ENCODE measurements around the gene DNAJC19. TPM values are rescaled to one million over a fixed set of nuclear protein-coding genes. Genes with fewer than 3 reads are reported as not detected.

DNAJC19 gene
- total RNA-seq, 4 donors from 2014 or later: 13.5 to 25.2 (median 20.6) TPM

DNA sequence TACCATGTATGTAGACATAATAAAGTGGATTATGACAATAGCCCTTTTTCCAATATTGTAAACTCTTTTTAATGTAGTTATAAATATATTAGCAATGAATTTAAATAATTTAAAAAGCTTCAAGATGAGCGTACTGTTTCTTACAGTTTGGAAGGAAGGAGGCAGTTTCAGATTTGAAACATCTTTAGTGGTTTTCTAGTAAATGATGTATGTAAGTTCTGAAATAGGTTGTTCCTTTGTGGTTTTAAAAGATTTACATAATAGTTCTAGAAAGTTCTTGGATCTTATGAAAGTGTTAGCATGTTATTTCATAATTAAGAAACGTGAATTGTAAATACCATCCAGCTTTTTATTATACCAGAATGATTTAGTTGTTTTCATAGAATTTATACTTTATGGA is 16.0 kb downstream of the DNAJC19 start:
- TF ChIP-seq, protein P1, sequence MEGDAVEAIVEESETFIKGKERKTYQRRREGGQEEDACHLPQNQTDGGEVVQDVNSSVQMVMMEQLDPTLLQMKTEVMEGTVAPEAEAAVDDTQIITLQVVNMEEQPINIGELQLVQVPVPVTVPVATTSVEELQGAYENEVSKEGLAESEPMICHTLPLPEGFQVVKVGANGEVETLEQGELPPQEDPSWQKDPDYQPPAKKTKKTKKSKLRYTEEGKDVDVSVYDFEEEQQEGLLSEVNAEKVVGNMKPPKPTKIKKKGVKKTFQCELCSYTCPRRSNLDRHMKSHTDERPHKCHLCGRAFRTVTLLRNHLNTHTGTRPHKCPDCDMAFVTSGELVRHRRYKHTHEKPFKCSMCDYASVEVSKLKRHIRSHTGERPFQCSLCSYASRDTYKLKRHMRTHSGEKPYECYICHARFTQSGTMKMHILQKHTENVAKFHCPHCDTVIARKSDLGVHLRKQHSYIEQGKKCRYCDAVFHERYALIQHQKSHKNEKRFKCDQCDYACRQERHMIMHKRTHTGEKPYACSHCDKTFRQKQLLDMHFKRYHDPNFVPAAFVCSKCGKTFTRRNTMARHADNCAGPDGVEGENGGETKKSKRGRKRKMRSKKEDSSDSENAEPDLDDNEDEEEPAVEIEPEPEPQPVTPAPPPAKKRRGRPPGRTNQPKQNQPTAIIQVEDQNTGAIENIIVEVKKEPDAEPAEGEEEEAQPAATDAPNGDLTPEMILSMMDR (IDR thresholded peaks at IDR 0.05): no peak
- TF ChIP-seq POLR2A (IDR thresholded peaks at IDR 0.05): no peak
- WGBS, 2 donors: 83 to 84% methylated on average over 2 of the region's 2 CpGs
- no peak overlapping the region for H3K4me3 ChIP-seq (ENCODE audit: low read depth, poor library complexity, severe bottlenecking)
- intact Hi-C loops (cut with DNase I; ENCODE audit: low total_unique reads): no loop called here
- DNase-seq (ENCODE audit: low spot score in 2 of 2): no peak

DNA sequence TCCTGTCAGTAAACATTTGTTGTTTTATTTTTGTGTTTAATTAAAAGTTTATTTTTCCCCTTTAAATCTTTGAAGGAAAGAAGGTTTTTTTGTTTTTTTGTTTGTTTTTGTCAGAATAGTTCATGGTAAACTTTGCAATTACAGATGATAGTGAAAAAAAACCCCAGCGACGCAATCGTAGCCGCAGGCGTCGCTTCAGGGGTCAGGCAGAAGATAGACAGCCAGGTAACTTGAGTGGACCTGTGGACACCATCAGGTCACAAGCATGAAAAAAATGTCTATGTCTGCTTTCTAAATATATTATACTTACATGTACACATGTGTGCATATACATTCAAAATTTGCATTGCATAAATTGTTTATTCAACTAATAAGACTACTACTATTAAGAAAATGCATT is 18.6 kb downstream of the DNAJC19 start:
- intact Hi-C loops (cut with DNase I; ENCODE audit: low total_unique reads): no loop called here
- no peak overlapping the region for H3K4me3 ChIP-seq (ENCODE audit: low read depth, poor library complexity, severe bottlenecking)
- 95 to 97% methylated on average over 6 of the region's 6 CpGs for WGBS, 2 donors
- TF ChIP-seq, protein P1 (IDR thresholded peaks at IDR 0.05): no peak
- no peak for TF ChIP-seq POLR2A (IDR thresholded peaks at IDR 0.05)
- no peak for DNase-seq (ENCODE audit: low spot score in 2 of 2)

DNA sequence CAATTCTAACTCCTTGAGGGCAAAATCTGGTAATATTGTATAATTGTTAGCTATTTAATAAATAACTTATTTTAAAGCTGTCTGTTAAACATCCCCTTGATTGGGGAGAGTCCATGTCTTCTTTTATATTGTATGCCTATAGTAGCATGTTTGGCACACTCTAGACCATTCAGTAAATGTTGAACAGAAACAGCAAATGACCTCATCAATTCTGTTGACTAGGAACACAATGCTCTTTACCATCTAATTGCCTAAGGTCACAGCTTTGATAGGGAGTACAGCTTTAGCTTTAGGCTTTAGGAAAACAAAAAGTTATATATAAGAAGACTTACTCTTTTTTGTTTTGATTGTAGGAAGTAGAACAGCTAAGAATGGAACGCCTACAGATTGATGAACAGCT is 27.0 kb downstream of the DNAJC19 start:
- no peak for TF ChIP-seq POLR2A (IDR thresholded peaks at IDR 0.05)
- TF ChIP-seq, protein P1 (IDR thresholded peaks at IDR 0.05): no peak
- 87 to 91% methylated on average over 1 of the region's 1 CpG for WGBS, 2 donors
- no peak for DNase-seq (ENCODE audit: low spot score in 2 of 2)
- intact Hi-C loops (cut with DNase I; ENCODE audit: low total_unique reads): no loop called here
- H3K4me3 ChIP-seq (ENCODE audit: low read depth, poor library complexity, severe bottlenecking): no peak overlapping the region

DNA sequence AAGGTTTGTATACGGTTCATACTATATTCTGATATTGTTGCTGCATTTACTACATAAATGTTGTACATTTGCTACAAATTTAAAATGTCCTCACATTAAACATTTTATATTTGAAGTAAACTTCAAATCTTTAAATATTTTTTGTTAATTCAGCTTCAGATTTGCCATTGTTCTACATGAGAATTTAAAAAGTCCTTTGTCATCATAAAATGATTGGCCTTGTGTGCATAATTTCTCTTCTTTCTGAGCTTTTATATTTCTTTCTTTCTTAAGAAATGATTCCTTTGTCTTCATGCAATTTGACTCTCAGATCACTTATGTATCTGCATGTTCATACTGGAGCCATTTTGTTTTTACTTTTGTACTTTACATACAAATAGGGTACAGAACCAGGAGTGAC is 28.0 kb downstream of the DNAJC19 start:
- no peak overlapping the region for H3K4me3 ChIP-seq (ENCODE audit: low read depth, poor library complexity, severe bottlenecking)
- WGBS, 2 donors: 93 to 100% methylated on average over 1 of the region's 1 CpG
- intact Hi-C loops (cut with DNase I; ENCODE audit: low total_unique reads): no loop called here
- no peak for TF ChIP-seq POLR2A (IDR thresholded peaks at IDR 0.05)
- TF ChIP-seq, protein P1 (IDR thresholded peaks at IDR 0.05): no peak
- DNase-seq (ENCODE audit: low spot score in 2 of 2): no peak

DNA sequence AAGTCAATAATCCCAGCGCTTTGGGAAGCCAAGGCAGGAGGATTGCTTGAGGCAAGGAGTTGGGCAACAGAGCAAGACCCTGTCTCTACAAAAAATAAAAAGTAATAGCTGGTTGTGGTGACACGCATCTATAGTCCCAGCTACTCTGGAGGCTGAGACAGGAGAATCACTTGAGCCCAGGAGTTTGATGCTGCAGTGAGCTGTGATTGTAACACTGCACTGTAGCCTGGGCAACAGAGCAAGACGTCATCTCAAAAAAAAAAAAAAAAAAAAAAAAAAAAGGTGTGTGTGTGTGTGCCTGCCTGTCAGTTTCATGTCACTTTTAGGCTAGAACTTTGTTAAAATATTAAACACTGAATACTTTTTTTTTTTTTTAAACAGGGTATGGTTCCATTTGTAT is 28.4 kb downstream of the DNAJC19 start:
- no peak for DNase-seq (ENCODE audit: low spot score in 2 of 2)
- intact Hi-C loops (cut with DNase I; ENCODE audit: low total_unique reads): no loop called here
- no peak overlapping the region for H3K4me3 ChIP-seq (ENCODE audit: low read depth, poor library complexity, severe bottlenecking)
- WGBS, 2 donors: 72 to 85% methylated on average over 3 of the region's 3 CpGs
- no peak for TF ChIP-seq POLR2A (IDR thresholded peaks at IDR 0.05)
- TF ChIP-seq, protein P1 (IDR thresholded peaks at IDR 0.05): no peak

DNA sequence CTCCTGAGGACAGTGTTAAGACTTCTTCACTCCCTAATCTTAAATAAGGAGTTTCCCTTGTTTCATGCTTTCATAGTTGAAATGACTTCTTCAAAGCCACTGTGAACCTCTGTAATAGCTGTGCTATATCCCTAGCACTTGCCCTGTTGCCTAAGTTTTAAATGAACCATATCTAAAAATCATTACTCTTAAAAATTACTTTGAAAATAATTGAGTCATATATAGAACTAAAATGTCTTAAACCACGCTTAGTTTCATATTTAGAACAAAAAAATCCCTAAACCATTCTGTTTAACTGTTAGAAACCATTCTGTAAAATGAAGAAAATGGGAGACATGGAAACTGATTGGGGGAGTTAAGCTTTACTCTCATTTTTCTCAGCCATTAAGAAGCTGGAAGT is 29.8 kb downstream of the DNAJC19 start:
- no peak overlapping the region for H3K4me3 ChIP-seq (ENCODE audit: low read depth, poor library complexity, severe bottlenecking)
- intact Hi-C loops (cut with DNase I; ENCODE audit: low total_unique reads): no loop called here
- no peak for TF ChIP-seq POLR2A (IDR thresholded peaks at IDR 0.05)
- TF ChIP-seq, protein P1 (IDR thresholded peaks at IDR 0.05): no peak
- 87 to 92% methylated on average over 1 of the region's 1 CpG for WGBS, 2 donors
- no peak for DNase-seq (ENCODE audit: low spot score in 2 of 2)

Measured in lower leg skin (tissue), 4 donors.